ENCODE data around the gene SYNM. TPM values are rescaled to one million over a fixed set of nuclear protein-coding genes. Genes with fewer than 3 reads are reported as not detected.

The SYNM gene
- total RNA-seq, 4 donors from 2014 or later: 4.7 to 32.8 (median 10.7) TPM

- DNase-seq (ENCODE audit: low spot score in 2 of 2): no peak
- H3K4me3 ChIP-seq (ENCODE audit: low read depth, poor library complexity, severe bottlenecking): no peak overlapping the region
- 85 to 89% methylated on average over 10 of the region's 10 CpGs for WGBS, 2 donors
- intact Hi-C loops (cut with DNase I; ENCODE audit: low total_unique reads): no loop called here
- TF ChIP-seq CTCF (IDR thresholded peaks at IDR 0.05) (no peak), POLR2A (IDR thresholded peaks at IDR 0.05) (no peak)
Observed at GRCh38 chr15:99121207-99121606, 16.3 kb downstream of the SYNM start.

DNA sequence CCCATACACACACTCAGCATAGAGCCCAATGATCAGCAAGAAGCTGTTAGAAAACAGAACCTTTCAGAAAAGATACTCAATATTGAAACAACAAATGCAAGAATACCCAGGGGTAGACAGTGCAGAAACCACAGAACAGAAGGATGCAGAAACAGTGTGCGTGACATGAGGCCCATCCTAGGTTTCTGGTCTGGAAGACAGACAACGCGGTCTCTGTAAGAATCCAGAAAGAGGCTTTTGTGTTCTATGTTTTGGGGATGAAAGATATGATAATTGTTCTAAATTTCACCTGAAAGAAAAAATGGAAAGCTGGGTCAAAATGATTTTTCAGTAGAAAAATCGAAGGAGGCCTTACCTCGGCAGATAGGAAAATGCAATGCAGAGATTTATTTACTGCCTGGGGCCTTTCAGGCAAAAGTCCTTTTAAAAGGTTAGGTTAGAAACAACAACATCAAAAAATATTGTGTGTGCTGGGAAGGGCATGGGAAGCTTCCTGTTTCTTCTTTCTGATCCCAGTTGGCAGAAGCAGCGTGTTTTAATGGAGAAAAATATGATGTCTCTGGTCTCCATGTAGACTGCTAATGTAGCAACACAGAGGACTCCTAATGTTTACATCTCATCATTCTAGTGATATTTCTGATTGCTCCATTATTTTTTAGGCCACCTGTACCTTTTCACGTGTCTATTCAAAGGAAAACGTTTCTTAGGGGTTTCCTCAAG is 17.0 kb downstream of the SYNM start:
- DNase-seq (ENCODE audit: low spot score in 2 of 2): no peak
- TF ChIP-seq POLR2A (IDR thresholded peaks at IDR 0.05): no peak
- TF ChIP-seq CTCF (IDR thresholded peaks at IDR 0.05): no peak
- H3K4me3 ChIP-seq (ENCODE audit: low read depth, poor library complexity, severe bottlenecking): no peak overlapping the region
- intact Hi-C loops (cut with DNase I; ENCODE audit: low total_unique reads): no loop called here
- WGBS, 2 donors: 81 to 86% methylated on average over 8 of the region's 8 CpGs

GRCh38 chr15:99122831-99123712 is 18.2 kb downstream of the SYNM start:
- no peak for DNase-seq (ENCODE audit: low spot score in 2 of 2)
- TF ChIP-seq POLR2A (IDR thresholded peaks at IDR 0.05) (no peak), CTCF (IDR thresholded peaks at IDR 0.05) (no peak)
- 47 to 50% methylated on average over 20 to 22 of the region's 22 CpGs for WGBS, 2 donors
- H3K4me3 ChIP-seq (ENCODE audit: low read depth, poor library complexity, severe bottlenecking): no peak overlapping the region
- intact Hi-C loops (cut with DNase I; ENCODE audit: low total_unique reads): no loop called here

DNA sequence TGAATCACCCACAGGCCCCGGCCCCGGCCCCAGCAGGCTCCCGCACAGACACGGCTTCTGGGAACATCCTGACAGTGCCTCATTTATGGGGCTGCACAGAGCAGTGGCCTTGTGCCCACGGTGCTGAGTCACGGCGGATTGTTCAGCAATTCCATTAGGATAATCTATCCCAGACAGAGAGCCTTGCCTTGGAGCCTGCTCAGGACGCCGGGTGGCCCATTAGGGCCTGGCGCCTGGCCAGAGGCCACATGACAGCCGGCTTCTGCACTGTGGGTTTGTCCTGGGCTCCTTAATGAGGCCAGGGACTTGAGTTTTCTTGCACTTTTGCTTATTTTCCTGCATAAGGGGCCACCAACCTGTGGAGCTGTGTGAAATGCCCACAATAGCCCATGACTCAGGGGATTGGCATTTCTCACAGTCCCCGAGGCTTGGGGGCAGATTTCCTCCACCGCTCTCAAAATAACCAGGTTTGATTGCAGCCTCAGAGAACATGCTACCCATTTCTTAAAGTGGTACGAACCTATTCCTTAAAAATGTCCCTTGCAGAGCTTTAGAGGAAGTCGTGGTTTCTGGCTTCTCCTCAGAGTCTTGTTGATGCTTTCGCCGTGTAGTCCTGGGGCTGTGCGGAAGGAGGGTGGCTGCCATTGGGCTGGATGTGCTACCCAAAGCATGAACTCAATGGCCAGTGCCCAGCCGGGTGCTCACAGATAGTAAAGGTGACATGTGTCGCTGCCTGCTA is 19.0 kb downstream of the SYNM start:
- 13 to 18% methylated on average over 16 to 20 of the region's 20 CpGs for WGBS, 2 donors
- intact Hi-C loops (cut with DNase I; ENCODE audit: low total_unique reads): no loop called here
- peak; percentile 79 to 96 for DNase-seq (ENCODE audit: low spot score in 2 of 2)
- no peak overlapping the region for H3K4me3 ChIP-seq (ENCODE audit: low read depth, poor library complexity, severe bottlenecking)
- TF ChIP-seq CTCF (IDR thresholded peaks at IDR 0.05) (no peak), POLR2A (IDR thresholded peaks at IDR 0.05) (no peak)

DNA sequence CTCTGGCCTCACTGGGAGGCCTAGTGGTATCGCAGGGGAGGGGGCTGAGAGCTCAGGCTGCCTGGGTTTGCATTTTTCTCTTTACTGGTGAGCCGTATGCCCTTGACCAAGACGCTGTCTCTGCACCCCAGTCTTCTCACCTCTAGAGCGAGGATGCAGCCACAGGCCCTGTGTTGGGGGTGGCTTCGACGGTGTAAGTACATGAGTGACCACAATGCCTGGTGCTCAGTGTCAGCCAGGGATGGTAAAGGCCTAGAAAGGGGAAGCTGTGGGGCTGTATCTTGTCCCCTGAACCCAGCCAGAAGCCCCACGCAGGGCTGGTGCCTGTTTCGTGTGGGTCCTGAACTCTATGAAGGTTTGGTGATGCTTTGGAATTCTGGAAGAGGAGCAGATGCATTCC is 19.8 kb downstream of the SYNM start:
- TF ChIP-seq POLR2A (IDR thresholded peaks at IDR 0.05) (no peak), CTCF (IDR thresholded peaks at IDR 0.05) (no peak)
- intact Hi-C loops (cut with DNase I; ENCODE audit: low total_unique reads): no loop called here
- DNase-seq (ENCODE audit: low spot score in 2 of 2): no peak
- WGBS, 2 donors: 85 to 99% methylated on average over 7 to 8 of the region's 8 CpGs
- no peak overlapping the region for H3K4me3 ChIP-seq (ENCODE audit: low read depth, poor library complexity, severe bottlenecking)
